ENCODE results near the gene WNT7A.

GRCh38 chr3:13890377-13891016 lies 10.6 kb upstream of the WNT7A start:
- no peak for TF ChIP-seq POLR2A (IDR thresholded peaks at IDR 0.05)
- peak in 1 of 4 donors; percentile 10 for TF ChIP-seq EP300 (IDR thresholded peaks at IDR 0.05)

Data from upper lobe of left lung (tissue), 4 donors.